ENCODE measurements around the gene ORM2. TPM values are rescaled to one million over a fixed set of nuclear protein-coding genes. Genes with fewer than 3 reads are reported as not detected.

Gene ORM2
- total and polyA plus RNA-seq, 2 of the 8 experiments (the other 6 are each of a cell fraction or from before 2014, with no cell fraction given) = 1.3 TPM; not detected in 1

DNA sequence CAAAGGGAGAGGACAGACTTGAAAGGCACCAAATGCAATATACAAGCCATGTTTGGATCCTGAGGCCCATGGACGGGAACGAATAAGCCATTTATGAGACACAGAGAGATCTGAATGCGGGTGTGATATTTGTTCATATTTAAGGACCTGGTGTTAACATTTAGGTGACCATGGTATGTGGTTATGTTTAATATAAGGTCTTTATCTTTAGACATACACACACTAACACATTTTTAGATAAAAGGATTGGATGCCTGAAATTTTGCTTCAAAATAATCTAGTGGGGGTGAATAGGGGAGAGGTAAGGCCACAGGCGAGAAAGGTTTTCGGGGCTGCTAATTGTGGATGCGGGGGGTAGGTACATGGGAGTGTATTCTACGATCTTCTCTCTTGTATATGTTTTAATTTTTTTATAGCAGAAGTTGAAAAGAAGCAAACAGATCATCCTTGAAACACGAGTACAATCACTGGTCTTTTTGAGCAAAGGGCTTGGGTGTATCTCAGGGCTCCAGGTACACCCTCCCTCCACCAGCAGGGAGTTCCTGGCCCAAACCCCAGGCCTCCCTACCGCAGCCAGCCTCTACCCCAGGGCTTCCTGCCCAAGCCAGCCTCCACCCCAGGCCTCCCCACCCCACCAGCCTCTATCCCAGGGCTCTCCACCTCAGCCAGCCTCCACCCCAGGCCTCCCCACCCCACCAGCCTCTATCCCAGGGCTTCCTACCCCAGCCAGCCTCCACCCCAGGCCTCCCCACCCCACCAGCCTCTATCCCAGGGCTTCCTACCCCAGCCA, 45.9 kb downstream of the ORM2 start:
- Histone ChIP-seq H3K27ac (ENCODE audit: low read depth, low read length) (no peak overlapping the region), H3K9ac (replicated peaks in 1 of 4; ENCODE audit: extremely low read depth in 1 of 4, low read depth in 3 of 4, low read length in 3 of 4) (no peak overlapping the region), H3K56ac (replicated peaks; ENCODE audit: insufficient read length, low read depth, low read length) (no peak overlapping the region), H4K5ac (ENCODE audit: insufficient read length, low read depth, low read length) (no peak overlapping the region), H4K20me1 (replicated peaks in 1 of 2; ENCODE audit: control insufficient read depth in 1 of 2, insufficient read depth in 2 of 2, low read length in 2 of 2) (peaks cover 0 to 2% of the 10 kb centered on the region in 2 experiments), H2BK20ac (ENCODE audit: low read length) (no peak overlapping the region), H3K27me3 (replicated peaks in 1 of 4; ENCODE audit: control insufficient read depth in 3 of 4, extremely low read depth in 1 of 4, insufficient read depth in 3 of 4, low read length in 3 of 4) (no peaks in the 10 kb centered on the region), H3K14ac (ENCODE audit: insufficient read length) (no peak overlapping the region), H3K4me2 (ENCODE audit: insufficient read depth in 1 of 2, low read depth in 2 of 2, low read length in 2 of 2) (no peak overlapping the region), H3K4me1 (replicated peaks in 1 of 4; ENCODE audit: control insufficient read depth in 3 of 4, insufficient read depth in 4 of 4, low read length in 3 of 4) (peaks cover 5 to 20% (median 11%) of the 10 kb centered on the region in 4 experiments), H3K4me3 (ENCODE audit: extremely low read depth in 1 of 4, insufficient read depth in 2 of 4, low read depth in 3 of 4, low read length in 4 of 4) (no peak overlapping the region), H2BK5ac (ENCODE audit: low read depth, low read length) (peak overlapping the region; percentile 37; the same call in 1 of the 2 replicates), H2BK15ac (ENCODE audit: low read length) (no peak overlapping the region), H3K23ac (ENCODE audit: insufficient read length) (no peak overlapping the region), H3K79me1 (ENCODE audit: low read depth, low read length) (no peaks in the 10 kb centered on the region), H2AK5ac (ENCODE audit: low read depth, low read length) (no peak overlapping the region), H3K79me2 (ENCODE audit: control insufficient read depth in 1 of 2, insufficient read depth in 2 of 2, low read length in 2 of 2) (no peaks in the 10 kb centered on the region), H3K9me3 (ENCODE audit: insufficient read depth in 2 of 2, low read depth in 1 of 2, low read length in 1 of 2) (no peaks in the 10 kb centered on the region), H3K4ac (replicated peaks; ENCODE audit: insufficient read length, low read depth, low read length) (no peak overlapping the region), H3K18ac (ENCODE audit: extremely low read depth, low read length) (no peak overlapping the region), H2BK12ac (ENCODE audit: low read depth, low read length) (0 out of 2 replicates have a peak overlapping the region, but pooled peaks have one; percentile 68), H2AFZ (ENCODE audit: low read length) (no peak overlapping the region), H3K23me2 (ENCODE audit: low read depth, low read length) (peaks cover 5% of the 10 kb centered on the region; the same call in 1 of the 2 replicates), H3K36me3 (ENCODE audit: control insufficient read depth in 2 of 4, insufficient read depth in 4 of 4, low read length in 3 of 4) (peaks cover 2 to 20% (median 4%) of the 10 kb centered on the region in 4 experiments; a peak in 4 of 8 replicates), H4K8ac (ENCODE audit: extremely low read depth, insufficient read depth, low read length) (no peak overlapping the region), H4K91ac (replicated peaks; ENCODE audit: insufficient read length, low read length) (peak overlapping the region; percentile 32), H2BK120ac (replicated peaks; ENCODE audit: low read depth, low read length) (no peak overlapping the region)
- TF ChIP-seq POLR2A (IDR thresholded peaks at IDR 0.05; ENCODE audit: control extremely low read depth in 1 of 2, low read depth in 2 of 2, low read length in 2 of 2) = no peak
- TF ChIP-seq SUZ12 (IDR thresholded peaks at IDR 0.05; ENCODE audit: low read length) = no peak
- no peak for TF ChIP-seq TBP (IDR thresholded peaks at IDR 0.05; ENCODE audit: low read depth, low read length)
- no peak for TF ChIP-seq CEBPB (IDR thresholded peaks at IDR 0.05; ENCODE audit: low read depth, low read length)
- DNase-seq (ENCODE audit: low read depth in 1 of 2, low spot score in 2 of 2) = no peak
- WGBS, 2 experiments (ENCODE audit: extremely low coverage in 1 of 2, insufficient coverage in 1 of 2, insufficient read length in 1 of 2, insufficient replicate concordance in 2 of 2, low coverage in 1 of 2, low lambda C conversion rate in 2 of 2, missing lambda C conversion rate in 1 of 2) = 92% methylated on average over 9 of the region's 9 CpGs; no CpG with 5 or more reads in 1 of the 2 experiments
- POLR2A ChIA-PET (ENCODE audit: partially characterized antibody) = interaction anchor here (0.6 to 5.9 kb wide), 3 partner anchors 9 to 18 kb away, joined by 3 to 67 read pairs (median 6); partner anchors contain the start of gene AKNA
- FAIRE-seq = no peak
- CTCF ChIA-PET (ENCODE audit: partially characterized antibody) = interaction anchor here (0.9 to 1.0 kb wide), 2 partner anchors 11 to 15 kb away, joined by 3 to 6 read pairs; no protein-coding TSS in a partner anchor
